Neutrophil (primary cell): ENCODE measurements around the gene IQCF2.
"Not testable (repeated sequence)": the region's sequence is repeated elsewhere in the genome, so short reads cannot be mapped to it uniquely, and the experiment has no call there.

Source experiments
- H3K27ac ChIP-seq: fragments of 200-600 bp; sonication (generic); 2 replicates; pipeline ENCODE4 v1.5.1; 2016; ENCODE audit warnings: mild to moderate bottlenecking, moderate library complexity
- H3K27me3 ChIP-seq: fragments of 200-600 bp; sonication (generic); 2 replicates; pipeline ENCODE4 v1.6.0; 2016; ENCODE audit warnings: mild to moderate bottlenecking
- H3K36me3 ChIP-seq: fragments of 200-600 bp; sonication (generic); 2 replicates; pipeline ENCODE4 v1.5.1; 2017
- H3K4me1 ChIP-seq, 2 experiments: fragments of 200-600 bp in 1 of 2; sonication (generic) in 1 of 2; 1 replicate in 1 of 2; 2 replicates in 1 of 2; pipeline versions ENCODE4 v1.5.1 to v1.6.1; 2013 to 2016; ENCODE audit warnings: low read depth in 1 of 2, low read length in 1 of 2, mild to moderate bottlenecking in 1 of 2, moderate library complexity in 1 of 2; ENCODE audit not compliant: control insufficient read depth in 1 of 2, insufficient read depth in 1 of 2
- H3K4me3 ChIP-seq, 2 experiments: fragments of 200-600 bp in 1 of 2; sonication (generic) in 1 of 2; 1 replicate in 1 of 2; 2 replicates in 1 of 2; pipeline ENCODE4 v1.5.1; 2013 to 2016; ENCODE audit warnings: low read depth in 1 of 2, low read length in 1 of 2, mild to moderate bottlenecking in 1 of 2, moderate library complexity in 1 of 2
- H3K9me3 ChIP-seq: fragments of 200-600 bp; sonication (generic); 2 replicates; pipeline ENCODE4 v1.5.1; 2016
- CTCF ChIP-seq: fragments of 200-600 bp; sonication (generic); IDR thresholded peaks from 2 replicates; pipeline ENCODE4 v1.5.1; 2016; ENCODE audit warnings: antibody characterized with exemption

IQCF2 gene

GRCh38 chr3:51894391-51894790 is 33.0 kb downstream of the IQCF2 start:
- H3K27me3 ChIP-seq, result peaks cover 75% of the 10 kb centered on the region
- H3K4me1 ChIP-seq, result no peaks in the 10 kb centered on the region
- H3K9me3 ChIP-seq, result no peaks in the 10 kb centered on the region
- no peak for TF ChIP-seq CTCF
- H3K4me3 ChIP-seq, result no peak overlapping the region
- H3K27ac ChIP-seq, result no peak overlapping the region
- no peaks in the 10 kb centered on the region for H3K36me3 ChIP-seq

GRCh38 chr3:51894939-51895338 is 33.5 kb downstream of the IQCF2 start:
- Histone ChIP-seq H3K27me3 (peaks cover 78% of the 10 kb centered on the region), H3K36me3 (no peaks in the 10 kb centered on the region), H3K4me3 (no peak overlapping the region), H3K9me3 (no peaks in the 10 kb centered on the region), H3K27ac (no peak overlapping the region), H3K4me1 (no peaks in the 10 kb centered on the region)
- TF ChIP-seq CTCF, result no peak

GRCh38 chr3:51896607-51897305 is 35.3 kb downstream of the IQCF2 start:
- Histone ChIP-seq H3K4me3 (no peak overlapping the region), H3K27me3 (peaks cover 76% of the 10 kb centered on the region), H3K36me3 (no peaks in the 10 kb centered on the region), H3K9me3 (no peaks in the 10 kb centered on the region), H3K27ac (no peak overlapping the region), H3K4me1 (no peaks in the 10 kb centered on the region)
- TF ChIP-seq CTCF, result no peak

- H3K27me3 ChIP-seq, result peaks cover 70% of the 10 kb centered on the region
- no peak overlapping the region for H3K27ac ChIP-seq
- TF ChIP-seq CTCF, result no peak
- H3K36me3 ChIP-seq, result no peaks in the 10 kb centered on the region
- H3K9me3 ChIP-seq, result no peaks in the 10 kb centered on the region
- H3K4me1 ChIP-seq, result no peaks in the 10 kb centered on the region
- no peak overlapping the region for H3K4me3 ChIP-seq
These were observed 36.0 kb downstream of the IQCF2 start for GRCh38 chr3:51897391-51897790.

GRCh38 chr3:51900043-51900442 is 38.6 kb downstream of the IQCF2 start:
- H3K27ac ChIP-seq, H3K9me3 ChIP-seq, H3K4me1 ChIP-seq, H3K36me3 ChIP-seq, H3K4me3 ChIP-seq: not testable (repeated sequence)
- peaks cover 57% of the 10 kb centered on the region for H3K27me3 ChIP-seq

- not testable (repeated sequence) for H3K36me3 ChIP-seq, H3K4me1 ChIP-seq, H3K9me3 ChIP-seq, H3K4me3 ChIP-seq, H3K27ac ChIP-seq
- peaks cover 42% of the 10 kb centered on the region for H3K27me3 ChIP-seq
These were observed 40.9 kb downstream of the IQCF2 start for GRCh38 chr3:51902361-51902760.
